Testis (tissue), 2 donors: ENCODE results near the gene PRPH.

Experiments
- POLR2A ChIP-seq: fragments of 450-650 bp; IDR thresholded peaks from one replicate; pipeline ENCODE4 v1.6.1; 2017; ENCODE audit warnings: antibody characterized with exemption, mild to moderate bottlenecking, moderate library complexity
- TF ChIP-seq, protein P1 (sequence below), 3 experiments: fragments of 450-650 bp in 2 of 3; fragments of 200-600 bp in 1 of 3; sonication (generic) in 1 of 3; IDR thresholded peaks; one replicate each; pipeline ENCODE4 v1.5.1; 2016 to 2019; ENCODE audit warnings: antibody characterized with exemption in 3 of 3, mild to moderate bottlenecking in 2 of 3, moderate library complexity in 1 of 3

DNA sequence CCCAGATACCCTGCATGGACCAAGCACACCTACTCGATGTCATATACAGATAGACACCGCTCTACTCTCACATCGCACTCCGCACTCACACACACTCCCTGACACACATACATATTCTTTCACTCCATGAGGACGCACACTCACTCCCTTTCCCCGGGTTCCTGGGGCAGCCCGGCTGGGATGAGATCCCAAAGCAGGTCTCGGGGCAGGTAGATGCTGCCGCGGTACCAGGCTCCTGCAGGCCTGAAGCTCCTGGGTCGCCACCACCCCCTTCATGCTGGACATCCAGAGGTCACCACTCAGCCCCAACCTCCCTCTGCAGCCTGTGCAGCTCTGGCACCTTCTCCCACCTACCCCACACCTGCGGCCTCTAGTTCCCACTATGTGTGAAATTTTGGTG is 39.7 kb downstream of the PRPH start:
- TF ChIP-seq, protein P1, sequence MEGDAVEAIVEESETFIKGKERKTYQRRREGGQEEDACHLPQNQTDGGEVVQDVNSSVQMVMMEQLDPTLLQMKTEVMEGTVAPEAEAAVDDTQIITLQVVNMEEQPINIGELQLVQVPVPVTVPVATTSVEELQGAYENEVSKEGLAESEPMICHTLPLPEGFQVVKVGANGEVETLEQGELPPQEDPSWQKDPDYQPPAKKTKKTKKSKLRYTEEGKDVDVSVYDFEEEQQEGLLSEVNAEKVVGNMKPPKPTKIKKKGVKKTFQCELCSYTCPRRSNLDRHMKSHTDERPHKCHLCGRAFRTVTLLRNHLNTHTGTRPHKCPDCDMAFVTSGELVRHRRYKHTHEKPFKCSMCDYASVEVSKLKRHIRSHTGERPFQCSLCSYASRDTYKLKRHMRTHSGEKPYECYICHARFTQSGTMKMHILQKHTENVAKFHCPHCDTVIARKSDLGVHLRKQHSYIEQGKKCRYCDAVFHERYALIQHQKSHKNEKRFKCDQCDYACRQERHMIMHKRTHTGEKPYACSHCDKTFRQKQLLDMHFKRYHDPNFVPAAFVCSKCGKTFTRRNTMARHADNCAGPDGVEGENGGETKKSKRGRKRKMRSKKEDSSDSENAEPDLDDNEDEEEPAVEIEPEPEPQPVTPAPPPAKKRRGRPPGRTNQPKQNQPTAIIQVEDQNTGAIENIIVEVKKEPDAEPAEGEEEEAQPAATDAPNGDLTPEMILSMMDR (IDR thresholded peaks at IDR 0.05) = no peak
- no peak for TF ChIP-seq POLR2A
